Spleen (tissue), 7 donors: ENCODE data around the gene RAPGEF6.

Experiments
- POLR2A ChIP-seq, 3 donors: fragments of 450-650 bp; IDR thresholded peaks; one replicate each; pipeline ENCODE4 v1.5.1; 2017; ENCODE audit warnings: antibody characterized with exemption in 3 of 3, mild to moderate bottlenecking in 1 of 3
- TF ChIP-seq, protein P1 (sequence below), 11 experiments: fragments of 200-600 bp in 7 of 11; fragments of 450-650 bp in 4 of 11; sonication (generic) in 4 of 11; IDR thresholded peaks in 8 of 11; conservative IDR thresholded peaks in 3 of 11; 1 replicate in 7 of 11; 2 replicates in 4 of 11; pipeline versions ENCODE4 v1.4.0 to v1.8.0; 2016 to 2021; ENCODE audit warnings: antibody characterized with exemption in 11 of 11, inconsistent platforms in 4 of 11, mild to moderate bottlenecking in 1 of 11
- donor health status: DM: no; HTN: no; CAD: no; lungs with moderate emphysema.
- donor health status: DM: no; HTN: no; CAD: no.
- donor health status: DM: no; HTN: no; CAD: no.

DNA sequence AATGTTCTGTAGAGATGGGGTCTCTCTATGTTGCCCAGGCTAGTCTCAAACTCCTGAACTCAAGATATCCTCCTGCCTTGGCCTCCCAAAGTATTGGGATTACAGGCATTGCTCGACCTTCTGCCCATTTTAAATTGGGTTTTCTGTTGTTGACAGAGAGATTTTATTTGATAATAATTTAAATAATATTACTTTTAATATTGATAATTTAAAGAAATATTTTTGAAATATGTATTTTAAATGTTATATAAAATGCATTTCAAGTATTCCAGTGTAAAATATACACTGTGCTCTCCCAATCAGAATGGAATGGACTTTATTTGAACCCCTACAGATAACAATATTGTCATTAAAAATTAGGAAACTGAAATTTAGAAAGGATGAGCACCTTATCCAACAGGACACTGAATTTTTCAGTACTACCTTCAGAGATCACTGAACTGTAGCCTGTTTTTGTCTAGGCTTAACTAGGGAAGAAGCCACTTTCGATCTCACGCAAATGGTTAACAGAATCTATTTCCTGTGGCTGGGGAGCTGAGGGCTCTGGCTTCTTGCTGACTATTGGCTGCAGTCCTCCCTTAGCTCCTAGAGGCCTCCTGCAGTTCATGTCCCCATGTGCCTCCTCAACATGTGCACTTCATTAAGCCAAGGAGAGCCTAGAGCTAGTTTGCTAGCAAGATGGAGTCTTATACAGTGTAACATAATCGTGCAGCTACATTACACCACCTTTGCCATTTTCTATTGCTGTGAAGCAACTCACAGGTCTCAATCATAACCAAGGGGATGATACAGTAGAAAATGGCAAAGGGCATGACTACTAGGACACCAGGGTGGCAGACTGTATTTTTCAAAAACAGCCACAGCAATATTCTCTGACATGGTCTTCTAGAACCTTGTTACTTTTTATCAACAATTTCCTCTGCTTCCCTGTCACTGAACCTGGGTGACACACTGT, 221.1 kb downstream of the RAPGEF6 start:
- TF ChIP-seq, protein P1, sequence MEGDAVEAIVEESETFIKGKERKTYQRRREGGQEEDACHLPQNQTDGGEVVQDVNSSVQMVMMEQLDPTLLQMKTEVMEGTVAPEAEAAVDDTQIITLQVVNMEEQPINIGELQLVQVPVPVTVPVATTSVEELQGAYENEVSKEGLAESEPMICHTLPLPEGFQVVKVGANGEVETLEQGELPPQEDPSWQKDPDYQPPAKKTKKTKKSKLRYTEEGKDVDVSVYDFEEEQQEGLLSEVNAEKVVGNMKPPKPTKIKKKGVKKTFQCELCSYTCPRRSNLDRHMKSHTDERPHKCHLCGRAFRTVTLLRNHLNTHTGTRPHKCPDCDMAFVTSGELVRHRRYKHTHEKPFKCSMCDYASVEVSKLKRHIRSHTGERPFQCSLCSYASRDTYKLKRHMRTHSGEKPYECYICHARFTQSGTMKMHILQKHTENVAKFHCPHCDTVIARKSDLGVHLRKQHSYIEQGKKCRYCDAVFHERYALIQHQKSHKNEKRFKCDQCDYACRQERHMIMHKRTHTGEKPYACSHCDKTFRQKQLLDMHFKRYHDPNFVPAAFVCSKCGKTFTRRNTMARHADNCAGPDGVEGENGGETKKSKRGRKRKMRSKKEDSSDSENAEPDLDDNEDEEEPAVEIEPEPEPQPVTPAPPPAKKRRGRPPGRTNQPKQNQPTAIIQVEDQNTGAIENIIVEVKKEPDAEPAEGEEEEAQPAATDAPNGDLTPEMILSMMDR (IDR thresholded peaks at IDR 0.05 in 8 of 11, conservative IDR thresholded peaks at IDR 0.05 in 3 of 11), result no peak
- TF ChIP-seq POLR2A (IDR thresholded peaks at IDR 0.05), result no peak
